T47D (cell line): ENCODE data around the gene OR4X1.
"Not testable (repeated sequence)": the region's sequence is repeated elsewhere in the genome, so short reads cannot be mapped to it uniquely, and the experiment has no call there.

ENCODE experiments used
- DNase-seq, 2 experiments: peaks; one replicate each; pipeline versions ENCODE4 v3.0.0 to v3.0.0-alpha.2; 2011 to 2012; ENCODE audit warnings: low read depth in 1 of 2, low spot score in 1 of 2
- JUND ChIP-seq: IDR thresholded peaks from 2 replicates; pipeline ENCODE4 v1.6.1; 2012; ENCODE audit warnings: low read depth
- in situ Hi-C: cut with HindIII; loops from 2 replicates; pipeline ENCODE4 v1.10.0; 2016; ENCODE audit warnings: low sequenced_read_pairs, low pct_unique_long_range_greater_than_20kb

The OR4X1 gene

DNA sequence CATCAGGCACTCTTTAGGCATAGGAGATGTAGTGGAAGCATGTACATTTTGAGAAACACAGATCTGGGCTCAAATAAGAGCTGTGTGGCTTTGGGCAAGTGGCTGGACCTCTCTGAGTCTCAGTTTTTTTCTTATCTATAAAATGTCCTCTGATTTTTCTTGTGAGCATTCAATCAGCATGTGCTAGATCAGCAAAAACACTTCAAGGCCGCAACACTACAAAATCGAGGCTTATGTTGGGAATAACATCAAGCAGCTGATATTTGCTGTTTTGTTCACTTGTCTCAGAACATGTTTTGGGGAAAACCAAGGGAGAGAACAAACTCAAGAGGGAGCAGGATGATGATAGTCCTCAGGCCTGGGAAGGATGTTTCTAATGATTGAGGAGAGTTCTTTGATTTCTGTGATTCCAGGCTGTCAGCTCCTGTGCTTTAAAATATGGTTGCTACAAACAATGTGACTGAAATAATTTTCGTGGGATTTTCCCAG, at the start of gene OR4X1:
TSS of gene OR4X1 (plus strand) at position 439 of the 489 bp plus-strand sequence. CDS start at position 439, 0 bp downstream.
- in situ Hi-C loops, result no loop called here

GRCh38 chr11:48216510-48216909, 47.2 kb upstream of the OR4X1 start, which contains the start of gene OR4B1:
TSS of gene OR4B1 (plus strand) at chr11:48216810. CDS start at chr11:48216810, 0 bp downstream.
- in situ Hi-C loops, result no loop called here
- no peak for TF ChIP-seq JUND
- DNase-seq, result no peak

More for the DNA sequence above, at the start of gene OR4X1:
- TF ChIP-seq JUND, result no peak
- no peak for DNase-seq

DNA sequence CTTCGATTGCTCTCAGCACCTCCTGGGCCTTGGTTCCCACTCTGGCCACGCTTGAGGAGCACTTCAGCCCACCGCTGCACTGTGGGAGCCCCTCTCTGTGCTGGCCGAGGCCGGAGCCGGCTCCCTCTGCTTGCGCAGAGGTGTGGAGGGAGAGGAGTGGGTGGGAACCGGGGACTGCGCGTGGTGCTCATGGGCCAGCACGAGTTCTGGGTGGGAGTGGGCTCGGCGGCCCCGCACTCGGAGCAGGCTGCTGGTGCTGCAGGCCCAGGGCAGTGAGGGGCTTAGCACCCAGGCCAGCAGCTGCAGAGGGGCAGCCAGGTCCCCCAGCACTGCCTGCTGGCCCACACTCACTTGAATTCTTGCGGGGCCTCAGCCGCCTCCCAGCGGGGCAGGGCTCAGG, 34.9 kb upstream of the OR4X1 start:
- in situ Hi-C loops, result no loop called here
- TF ChIP-seq JUND, result no peak
- DNase-seq, result no peak

GRCh38 chr11:48230057-48230456, 33.6 kb upstream of the OR4X1 start:
- in situ Hi-C loops, DNase-seq: not testable (repeated sequence)

DNA sequence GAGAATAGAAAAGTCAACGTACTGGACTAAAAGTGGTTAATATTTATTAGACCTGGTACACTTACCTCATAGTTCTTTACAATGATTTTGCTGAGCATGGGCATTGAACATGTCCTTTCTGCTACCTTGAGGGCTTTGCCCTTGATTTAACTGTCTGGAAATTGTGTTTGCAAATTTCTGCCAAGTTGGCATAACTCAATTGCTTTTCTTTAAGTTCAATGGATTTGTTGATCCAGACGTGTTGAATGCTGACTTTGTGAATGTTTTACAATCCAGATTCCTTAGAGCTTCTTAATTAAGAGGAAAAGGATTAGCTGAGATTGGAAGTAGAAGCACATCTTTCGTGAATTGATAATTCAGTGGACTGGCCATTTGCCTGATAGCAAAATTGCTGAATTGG, 25.9 kb upstream of the OR4X1 start:
- no peak for DNase-seq
- in situ Hi-C loops, result no loop called here
- no peak for TF ChIP-seq JUND

DNA sequence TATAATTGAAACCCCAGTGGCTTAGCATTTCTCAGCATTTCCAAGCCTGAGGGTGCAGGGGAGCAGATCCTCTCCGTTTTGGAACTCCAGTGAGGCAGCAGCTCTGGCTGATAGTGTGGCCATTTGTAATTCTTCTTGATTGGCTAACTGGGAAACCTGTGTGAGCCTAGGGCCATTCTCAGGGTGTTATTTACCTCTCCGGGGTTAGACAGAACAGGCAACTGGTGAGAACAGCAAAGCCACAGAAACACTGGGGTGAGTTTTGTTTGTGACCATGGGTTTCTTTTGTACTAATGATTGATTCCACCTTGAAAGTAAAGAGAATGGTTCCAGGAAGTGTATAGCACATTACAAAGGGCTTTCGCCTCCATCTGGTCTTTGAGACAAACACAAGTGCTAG, 21.2 kb upstream of the OR4X1 start:
- TF ChIP-seq JUND, result no peak
- in situ Hi-C loops, result no loop called here
- no peak for DNase-seq

DNA sequence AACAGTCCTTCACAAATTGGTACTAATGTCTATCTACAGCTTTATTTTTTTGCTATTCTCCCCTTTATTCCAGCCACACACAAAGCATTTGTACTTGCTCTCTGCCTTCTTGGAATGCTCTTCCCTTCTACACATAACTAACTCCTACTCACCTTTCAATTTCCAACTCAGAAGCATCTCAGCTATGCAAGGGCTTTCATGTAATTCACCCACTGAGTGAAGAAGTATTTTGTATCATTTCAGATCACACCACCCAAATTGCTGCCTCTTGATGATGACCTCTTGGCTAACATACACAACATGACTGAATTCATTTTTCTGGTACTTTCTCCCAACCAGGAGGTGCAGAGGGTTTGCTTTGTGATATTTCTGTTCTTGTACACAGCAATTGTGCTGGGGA, 18.9 kb upstream of the OR4X1 start, which contains the start of gene OR4X2:
TSS of gene OR4X2 (plus strand) at position 301 of the 400 bp plus-strand sequence. CDS start at position 301, 0 bp downstream.
- in situ Hi-C loops, result no loop called here
- no peak for DNase-seq
- TF ChIP-seq JUND, result no peak

DNA sequence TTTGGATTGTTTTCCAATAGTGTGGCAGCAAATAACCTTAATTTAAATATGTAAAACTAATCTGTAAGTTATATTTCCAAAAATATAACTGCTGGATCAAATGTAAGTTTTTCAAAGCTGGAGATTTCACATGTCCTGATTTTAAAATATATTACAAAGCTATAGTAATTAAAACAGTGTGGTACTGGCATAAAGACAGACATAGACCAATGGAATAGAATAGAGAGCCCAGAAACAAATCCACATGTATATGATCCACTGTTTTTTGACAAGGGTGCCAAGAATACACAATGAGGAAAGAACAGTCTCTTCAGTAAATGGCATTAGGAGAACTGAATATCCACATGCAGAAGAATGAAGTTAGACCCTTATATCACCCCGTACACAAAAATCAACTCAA, 14.8 kb upstream of the OR4X1 start:
- in situ Hi-C loops, result no loop called here
- no peak for TF ChIP-seq JUND
- DNase-seq, result no peak

DNA sequence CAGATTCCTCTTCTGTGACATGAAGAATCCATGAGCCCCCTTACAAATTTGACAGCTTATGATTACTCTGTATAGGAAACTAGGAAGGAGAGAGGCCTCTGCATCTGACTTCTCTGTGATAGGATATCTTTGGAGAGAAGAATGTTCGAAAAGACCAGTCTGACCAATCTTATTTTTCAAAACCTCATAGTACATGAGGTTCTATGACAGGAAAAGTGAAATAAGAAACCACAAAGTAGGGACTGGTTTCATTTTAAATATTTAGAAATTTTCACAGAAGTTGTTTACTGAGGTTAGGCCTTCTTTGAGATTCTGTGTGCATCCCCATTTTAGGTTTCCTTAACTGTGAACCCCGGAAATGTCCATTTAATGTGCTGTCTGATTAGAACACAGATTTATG, 2.1 kb upstream of the OR4X1 start:
- in situ Hi-C loops, result no loop called here
- DNase-seq, result no peak
- TF ChIP-seq JUND, result no peak

GRCh38 chr11:48270621-48271020, 7.0 kb downstream of the OR4X1 start:
- TF ChIP-seq JUND, result no peak
- no peak for DNase-seq
- in situ Hi-C loops, result no loop called here

DNA sequence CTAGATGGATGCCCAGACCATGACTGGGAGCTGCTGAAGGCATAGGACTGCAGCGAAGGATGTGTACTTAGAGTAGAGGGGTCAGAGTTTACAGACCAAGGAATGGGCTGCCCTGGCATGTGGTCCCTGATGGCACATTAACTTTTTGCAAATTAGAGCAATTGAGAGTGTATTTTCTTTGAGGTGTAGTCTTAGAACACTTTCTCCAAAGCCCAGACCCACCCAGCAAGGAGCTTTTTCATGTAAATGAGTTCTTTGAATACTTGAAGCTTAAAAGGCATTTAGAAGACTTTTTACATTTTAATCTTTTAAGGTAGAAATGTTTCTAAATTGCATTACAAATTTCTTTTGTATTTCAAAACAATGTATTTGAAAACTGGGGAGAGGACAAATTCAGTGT, 8.9 kb downstream of the OR4X1 start:
- no peak for DNase-seq
- in situ Hi-C loops, result no loop called here
- TF ChIP-seq JUND, result no peak

DNA sequence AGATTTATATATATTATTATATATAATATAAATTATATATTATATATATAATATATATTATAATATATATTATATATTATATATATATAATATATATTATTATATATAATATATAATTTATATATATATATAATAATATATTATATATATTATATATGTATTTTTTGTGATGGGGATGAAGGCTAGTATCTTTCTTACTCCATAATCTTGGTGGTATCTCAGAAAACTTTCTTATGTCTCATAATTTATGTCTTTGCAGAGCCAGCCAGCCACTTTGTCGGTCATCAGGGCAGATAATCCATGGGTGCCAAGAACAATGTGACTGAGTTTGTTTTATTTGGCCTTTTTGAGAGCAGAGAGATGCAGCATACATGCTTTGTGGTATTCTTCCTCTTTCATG, 42.3 kb downstream of the OR4X1 start, which contains the start of gene OR4S1:
TSS of gene OR4S1 (plus strand) at position 301 of the 400 bp plus-strand sequence. CDS start at position 301, 0 bp downstream.
- in situ Hi-C loops, result no loop called here
- no peak for DNase-seq
- TF ChIP-seq JUND, result no peak

- TF ChIP-seq JUND, result no peak
- peak; percentile 48 to 85 for DNase-seq
- in situ Hi-C loops, result no loop called here
Observed at GRCh38 chr11:48307760-48308386, 44.2 kb downstream of the OR4X1 start.

- in situ Hi-C loops, DNase-seq: not testable (repeated sequence)
Observed at GRCh38 chr11:48313590-48313989, 49.9 kb downstream of the OR4X1 start.
